22Rv1 (cell line): Measurements from ENCODE around the gene SYNRG.

Source experiments
- ZFX ChIP-seq: fragments of 450-650 bp; IDR thresholded peaks from 2 replicates; pipeline ENCODE4 v1.6.1; 2017; ENCODE audit warnings: antibody characterized with exemption, borderline replicate concordance
- TF ChIP-seq, protein P1 (sequence below): fragments of 450-650 bp; IDR thresholded peaks from 2 replicates; pipeline ENCODE4 v1.5.1; 2017; ENCODE audit warnings: mild to moderate bottlenecking

DNA sequence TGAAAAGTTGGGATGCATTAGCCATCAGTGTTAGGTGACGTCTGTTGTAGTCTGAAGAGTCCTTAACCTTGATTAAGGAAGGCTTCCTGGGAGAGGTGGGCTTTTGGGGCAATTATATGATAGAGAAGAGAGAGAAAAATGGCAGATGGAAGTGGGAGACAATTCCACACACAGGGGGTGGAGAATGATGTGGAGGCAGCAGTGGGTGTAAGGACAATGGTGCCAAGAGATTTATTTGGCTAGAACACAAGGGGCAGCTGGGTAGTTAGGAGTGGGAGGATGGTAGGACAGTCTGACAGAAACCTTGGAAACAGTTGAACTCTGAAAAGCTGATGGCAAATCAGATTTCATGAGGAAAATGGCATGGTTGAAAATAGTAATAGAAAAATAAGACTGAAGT is 130.2 kb downstream of the SYNRG start:
- TF ChIP-seq, protein P1, sequence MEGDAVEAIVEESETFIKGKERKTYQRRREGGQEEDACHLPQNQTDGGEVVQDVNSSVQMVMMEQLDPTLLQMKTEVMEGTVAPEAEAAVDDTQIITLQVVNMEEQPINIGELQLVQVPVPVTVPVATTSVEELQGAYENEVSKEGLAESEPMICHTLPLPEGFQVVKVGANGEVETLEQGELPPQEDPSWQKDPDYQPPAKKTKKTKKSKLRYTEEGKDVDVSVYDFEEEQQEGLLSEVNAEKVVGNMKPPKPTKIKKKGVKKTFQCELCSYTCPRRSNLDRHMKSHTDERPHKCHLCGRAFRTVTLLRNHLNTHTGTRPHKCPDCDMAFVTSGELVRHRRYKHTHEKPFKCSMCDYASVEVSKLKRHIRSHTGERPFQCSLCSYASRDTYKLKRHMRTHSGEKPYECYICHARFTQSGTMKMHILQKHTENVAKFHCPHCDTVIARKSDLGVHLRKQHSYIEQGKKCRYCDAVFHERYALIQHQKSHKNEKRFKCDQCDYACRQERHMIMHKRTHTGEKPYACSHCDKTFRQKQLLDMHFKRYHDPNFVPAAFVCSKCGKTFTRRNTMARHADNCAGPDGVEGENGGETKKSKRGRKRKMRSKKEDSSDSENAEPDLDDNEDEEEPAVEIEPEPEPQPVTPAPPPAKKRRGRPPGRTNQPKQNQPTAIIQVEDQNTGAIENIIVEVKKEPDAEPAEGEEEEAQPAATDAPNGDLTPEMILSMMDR: no peak
- no peak for TF ChIP-seq ZFX
